ENCODE results near the gene TTC17. TPM values are rescaled to one million over a fixed set of nuclear protein-coding genes. Genes with fewer than 3 reads are reported as not detected.
"Not testable (repeated sequence)": the region's sequence is repeated elsewhere in the genome, so short reads cannot be mapped to it uniquely, and the experiment has no call there.

Gene TTC17
- total RNA-seq, 1 donor from 2014 or later: 94.4 TPM

GRCh38 chr11:43462359-43462758 is 103.6 kb downstream of the TTC17 start:
- ATAC-seq (no peak), DNase-seq (no peak)
- intact Hi-C loops (cut with DNase I): no loop called here
- Histone ChIP-seq H3K9me3 (no peaks in the 10 kb centered on the region), H3K36me3 (peaks cover 64% of the 10 kb centered on the region), H3K4me3 (no peak overlapping the region), H3K27ac (no peak overlapping the region), H3K27me3 (no peaks in the 10 kb centered on the region), H3K4me1 (no peaks in the 10 kb centered on the region)
- TF ChIP-seq, protein P1, sequence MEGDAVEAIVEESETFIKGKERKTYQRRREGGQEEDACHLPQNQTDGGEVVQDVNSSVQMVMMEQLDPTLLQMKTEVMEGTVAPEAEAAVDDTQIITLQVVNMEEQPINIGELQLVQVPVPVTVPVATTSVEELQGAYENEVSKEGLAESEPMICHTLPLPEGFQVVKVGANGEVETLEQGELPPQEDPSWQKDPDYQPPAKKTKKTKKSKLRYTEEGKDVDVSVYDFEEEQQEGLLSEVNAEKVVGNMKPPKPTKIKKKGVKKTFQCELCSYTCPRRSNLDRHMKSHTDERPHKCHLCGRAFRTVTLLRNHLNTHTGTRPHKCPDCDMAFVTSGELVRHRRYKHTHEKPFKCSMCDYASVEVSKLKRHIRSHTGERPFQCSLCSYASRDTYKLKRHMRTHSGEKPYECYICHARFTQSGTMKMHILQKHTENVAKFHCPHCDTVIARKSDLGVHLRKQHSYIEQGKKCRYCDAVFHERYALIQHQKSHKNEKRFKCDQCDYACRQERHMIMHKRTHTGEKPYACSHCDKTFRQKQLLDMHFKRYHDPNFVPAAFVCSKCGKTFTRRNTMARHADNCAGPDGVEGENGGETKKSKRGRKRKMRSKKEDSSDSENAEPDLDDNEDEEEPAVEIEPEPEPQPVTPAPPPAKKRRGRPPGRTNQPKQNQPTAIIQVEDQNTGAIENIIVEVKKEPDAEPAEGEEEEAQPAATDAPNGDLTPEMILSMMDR (IDR thresholded peaks at IDR 0.05): no peak

DNA sequence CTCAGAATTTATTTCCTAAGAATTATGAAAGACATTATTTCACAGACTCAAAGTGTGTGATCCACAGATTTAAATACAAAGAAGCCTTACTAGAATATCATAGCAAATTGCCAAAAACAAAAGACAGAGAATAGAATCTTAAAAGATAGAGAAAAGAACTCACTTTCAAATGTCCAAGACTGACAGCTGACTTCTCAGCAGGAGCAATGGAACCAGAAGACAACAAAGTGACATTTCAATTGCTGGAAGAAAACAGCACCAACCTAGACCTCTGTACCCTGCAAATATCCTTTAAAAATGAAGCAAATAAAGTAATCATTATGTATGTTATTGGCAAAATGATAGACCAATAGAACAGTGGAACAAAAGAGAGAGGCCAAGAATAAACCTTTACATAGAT is 109.2 kb downstream of the TTC17 start:
- DNase-seq: no peak
- no peak for ATAC-seq
- Histone ChIP-seq H3K9me3 (no peaks in the 10 kb centered on the region), H3K4me1 (no peaks in the 10 kb centered on the region), H3K4me3 (no peak overlapping the region), H3K27me3 (no peaks in the 10 kb centered on the region), H3K27ac (no peak overlapping the region), H3K36me3 (peaks cover 23% of the 10 kb centered on the region)
- TF ChIP-seq, protein P1 (IDR thresholded peaks at IDR 0.05): no peak
- intact Hi-C loops (cut with DNase I): no loop called here

DNA sequence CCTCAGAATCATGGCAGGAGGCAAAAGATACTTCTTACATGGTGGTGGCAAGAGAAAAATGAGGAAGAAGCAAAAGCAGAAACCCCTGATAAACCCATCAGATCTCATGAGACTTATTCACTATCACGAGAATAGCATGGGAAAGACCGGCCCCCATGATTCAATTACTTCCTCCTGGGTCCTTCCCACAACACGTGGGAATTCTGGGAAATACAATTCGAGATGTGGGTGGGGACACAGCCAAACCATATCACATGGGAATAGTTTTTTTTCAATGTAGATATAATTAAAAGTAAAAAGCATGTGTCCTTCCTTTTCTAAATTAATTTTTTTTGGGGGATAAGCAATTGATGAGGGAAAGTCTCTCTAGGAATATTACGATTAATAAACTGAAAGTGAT is 118.8 kb downstream of the TTC17 start:
- DNase-seq; H3K4me3 ChIP-seq; H3K4me1 ChIP-seq; H3K36me3 ChIP-seq; H3K9me3 ChIP-seq; H3K27me3 ChIP-seq; H3K27ac ChIP-seq; intact Hi-C loops (cut with DNase I); ATAC-seq: not testable (repeated sequence)

- intact Hi-C loops (cut with DNase I): no loop called here
- TF ChIP-seq, protein P1 (IDR thresholded peaks at IDR 0.05): no peak
- H3K4me3 ChIP-seq: no peak overlapping the region
- DNase-seq (no peak), ATAC-seq (no peak)
- H3K9me3 ChIP-seq: no peaks in the 10 kb centered on the region
- H3K4me1 ChIP-seq: no peaks in the 10 kb centered on the region
- H3K27me3 ChIP-seq: no peaks in the 10 kb centered on the region
- H3K27ac ChIP-seq: no peak overlapping the region
- peaks cover 26% of the 10 kb centered on the region for H3K36me3 ChIP-seq
Observed at GRCh38 chr11:43486141-43486540, 127.4 kb downstream of the TTC17 start.

- Histone ChIP-seq H3K36me3 (peaks cover 63% of the 10 kb centered on the region), H3K27ac (no peak overlapping the region), H3K27me3 (no peaks in the 10 kb centered on the region), H3K4me3 (no peak overlapping the region), H3K4me1 (no peaks in the 10 kb centered on the region), H3K9me3 (no peaks in the 10 kb centered on the region)
- DNase-seq (no peak), ATAC-seq (no peak)
- intact Hi-C loops (cut with DNase I): no loop called here
- TF ChIP-seq, protein P1 (IDR thresholded peaks at IDR 0.05): no peak
Observed at GRCh38 chr11:43489869-43490465, 131.2 kb downstream of the TTC17 start.

- no peaks in the 10 kb centered on the region for H3K9me3 ChIP-seq
- TF ChIP-seq, protein P1 (IDR thresholded peaks at IDR 0.05): no peak
- H3K4me1 ChIP-seq: no peaks in the 10 kb centered on the region
- intact Hi-C loops (cut with DNase I): no loop called here
- H3K27me3 ChIP-seq: no peaks in the 10 kb centered on the region
- DNase-seq: no peak
- no peak overlapping the region for H3K4me3 ChIP-seq
- ATAC-seq: no peak
- H3K27ac ChIP-seq: no peak overlapping the region
- peaks cover 57% of the 10 kb centered on the region for H3K36me3 ChIP-seq
Observed at GRCh38 chr11:43492701-43493100, 134.0 kb downstream of the TTC17 start.

All from upper lobe of right lung (tissue), 1 donor.